HG02610 (cell line): ENCODE results near the gene RPL21.
"Not testable (repeated sequence)": the region's sequence is repeated elsewhere in the genome, so short reads cannot be mapped to it uniquely, and the experiment has no call there.

Experiments
- ATAC-seq: cut with Tn5 transposase; IDR thresholded peaks from one replicate; pipeline ENCODE4 v1.9.1; 2021; ENCODE audit warnings: mild to moderate bottlenecking, moderate library complexity; ENCODE audit not compliant: unreplicated experiment

RPL21 gene

DNA sequence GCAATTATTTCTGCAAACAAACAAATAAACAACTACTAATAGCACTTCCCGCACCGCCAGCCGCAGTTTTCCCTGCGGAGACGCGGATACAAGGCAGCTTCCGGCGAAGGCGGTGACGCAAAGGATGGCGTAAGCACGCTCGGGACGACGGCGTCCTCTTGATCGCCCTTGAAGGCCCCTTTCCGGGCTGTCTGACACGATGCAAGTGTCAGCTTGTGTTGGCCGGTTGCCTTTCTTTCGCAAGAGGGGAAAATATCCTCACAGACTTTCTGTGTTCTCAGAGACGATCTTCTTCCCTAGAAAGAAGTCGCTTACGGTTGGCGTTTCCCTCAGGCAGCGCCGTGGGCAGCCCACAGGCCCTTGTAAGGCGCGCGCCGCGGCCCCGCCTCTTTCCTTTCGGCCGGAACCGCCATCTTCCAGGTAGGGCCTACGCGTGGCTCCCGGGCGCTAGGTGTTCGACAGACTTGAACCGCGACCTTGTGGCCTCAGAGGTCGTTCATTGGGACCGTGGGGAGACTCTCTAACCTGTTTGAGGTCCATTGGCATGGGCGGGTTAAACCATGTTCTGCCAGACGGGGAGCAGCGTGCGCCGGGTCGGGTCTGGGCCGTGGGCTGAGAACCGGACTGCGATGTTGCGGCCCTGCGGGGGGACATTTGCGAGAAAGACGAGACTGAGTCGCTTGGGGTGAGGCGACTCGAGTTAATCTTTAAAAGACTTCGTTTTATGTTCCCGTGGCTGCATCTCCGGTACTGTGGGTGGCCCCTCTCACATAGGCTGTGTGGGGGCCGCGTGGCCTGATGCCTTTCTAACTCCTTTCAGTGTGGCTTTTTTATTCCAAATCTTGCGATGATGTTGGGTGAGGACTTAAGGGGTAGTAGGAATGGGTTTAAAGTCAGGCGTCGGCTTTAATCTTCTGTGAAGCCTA, at the start of gene RPL21:
Gene RPL21, plus strand, starts transcription at position 393 of the 926 bp plus-strand sequence. CDS start 2,219 bp downstream, outside the sequence.
- peak; percentile 95 for ATAC-seq

DNA sequence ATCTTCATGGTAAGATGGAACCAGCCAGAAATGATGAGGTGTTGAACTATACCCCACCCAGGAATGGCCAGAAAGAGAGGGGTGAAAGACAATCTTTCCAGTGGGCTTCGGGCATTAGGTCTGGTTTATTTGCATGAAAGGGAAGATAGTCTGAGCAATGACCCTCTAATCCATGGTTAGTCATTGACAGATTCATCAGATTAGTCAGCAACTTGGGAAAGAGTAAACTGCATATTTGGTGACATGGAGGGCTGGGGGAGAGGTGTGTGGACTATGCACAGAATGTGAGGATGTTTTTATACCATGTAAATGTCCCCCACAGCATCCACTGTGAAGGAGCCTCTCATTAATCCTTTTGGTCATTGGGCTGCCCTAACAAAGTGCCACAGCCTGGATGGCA, 49.7 kb upstream of the RPL21 start:
- ATAC-seq: no peak

DNA sequence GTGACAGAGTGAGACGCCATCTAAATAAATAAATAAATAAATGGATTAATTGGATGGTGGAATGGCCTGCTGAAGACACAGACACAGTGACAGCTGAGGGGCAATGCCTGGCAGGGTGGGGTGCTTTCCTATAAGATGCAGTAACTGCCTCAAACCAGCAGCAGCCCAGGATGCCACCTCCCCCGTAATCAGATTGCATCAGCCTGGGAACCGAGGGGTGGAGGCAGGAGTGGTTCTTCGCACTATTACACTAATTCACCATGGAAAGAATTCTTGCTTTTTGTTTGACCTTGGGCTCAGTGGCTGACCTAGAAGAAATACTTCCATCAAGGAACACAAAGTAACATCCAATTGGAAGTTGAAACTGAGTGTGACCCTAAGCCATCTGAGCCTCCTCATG, 48.2 kb upstream of the RPL21 start:
- no peak for ATAC-seq

DNA sequence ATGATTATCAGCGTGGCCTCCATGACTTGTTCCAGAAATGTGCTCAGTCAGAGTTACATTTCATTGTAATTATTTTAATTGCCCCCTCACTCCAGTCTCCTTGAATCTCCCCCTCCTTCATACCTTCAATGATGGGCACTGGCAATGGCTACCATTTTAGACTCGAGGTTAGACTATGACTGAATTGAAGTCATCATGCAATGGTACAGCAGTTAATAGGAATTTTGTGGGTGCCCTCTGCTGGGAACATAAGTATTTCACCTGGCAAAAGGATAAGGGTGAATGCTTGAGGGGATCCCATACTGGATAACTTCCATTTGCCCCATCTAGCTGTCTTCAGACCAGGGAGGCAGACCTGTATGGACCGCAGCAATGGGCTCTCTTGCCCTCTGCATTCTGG, 47.5 kb upstream of the RPL21 start:
- no peak for ATAC-seq

DNA sequence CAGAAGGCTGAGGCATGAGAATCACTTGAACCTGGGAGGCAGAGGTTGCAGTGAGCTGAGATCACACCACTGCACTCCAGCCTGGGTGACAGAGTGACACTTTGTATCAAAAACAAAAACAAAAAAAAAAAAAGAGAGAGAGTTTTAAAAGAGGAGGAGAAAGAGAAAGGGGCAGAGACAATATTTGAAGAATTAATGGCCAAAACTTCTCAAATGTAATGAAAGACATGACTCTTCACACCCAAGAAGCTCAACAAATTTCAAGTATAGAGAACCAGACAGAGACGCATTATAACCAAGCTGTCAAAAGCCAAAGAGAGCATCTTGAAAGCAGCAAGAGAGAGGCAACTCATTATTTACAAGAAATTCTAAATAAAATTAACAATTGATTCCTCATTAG, 42.8 kb upstream of the RPL21 start:
- ATAC-seq: no peak

DNA sequence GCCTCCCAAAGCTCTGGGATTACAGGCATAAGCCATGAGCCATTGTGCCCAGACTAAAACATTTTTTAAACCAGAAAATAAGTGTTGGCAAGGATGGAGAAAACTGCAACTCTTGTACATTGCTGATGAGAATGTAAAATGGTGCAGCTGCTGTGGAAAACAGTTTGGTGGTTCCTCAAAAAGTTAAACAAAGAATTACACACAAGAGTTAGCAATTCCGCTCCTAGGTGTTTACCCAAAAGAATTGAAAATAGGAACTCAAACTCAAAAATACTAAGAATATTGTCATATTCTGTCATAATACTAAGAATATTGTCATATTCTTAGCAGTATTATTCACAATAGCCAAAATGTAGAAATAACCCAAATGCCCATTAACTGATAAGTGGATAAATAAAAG, 40.1 kb upstream of the RPL21 start:
- no peak for ATAC-seq

DNA sequence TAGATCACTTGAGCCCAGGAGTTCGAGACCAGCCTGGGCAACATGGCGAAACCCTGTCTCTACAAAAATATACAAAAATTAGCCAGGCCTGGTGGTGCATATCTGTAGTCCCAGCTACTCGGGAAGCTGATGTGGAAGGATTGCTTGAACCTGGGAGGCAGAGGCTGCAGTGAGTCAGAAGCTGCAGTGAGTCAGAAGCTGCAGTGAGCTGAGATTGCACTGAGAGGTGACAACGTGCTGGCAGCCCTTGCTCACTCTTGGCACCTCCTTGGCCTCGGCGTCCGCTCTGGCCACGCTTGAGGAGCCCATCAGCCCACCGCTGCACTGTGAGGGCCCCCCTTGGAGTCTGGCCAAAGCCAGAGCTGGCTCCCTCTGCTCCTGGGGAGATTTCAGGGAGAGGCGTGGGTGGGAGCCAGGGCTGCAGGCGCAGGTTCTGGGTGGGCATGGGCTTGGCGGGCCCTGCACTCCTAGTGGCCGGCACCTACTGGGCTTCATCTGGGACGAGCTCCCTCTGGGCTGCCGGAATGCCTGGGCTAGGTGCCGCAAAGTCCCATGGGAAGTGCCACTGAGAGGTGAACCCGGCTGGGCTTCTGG, 39.5 kb upstream of the RPL21 start:
- no peak for ATAC-seq

DNA sequence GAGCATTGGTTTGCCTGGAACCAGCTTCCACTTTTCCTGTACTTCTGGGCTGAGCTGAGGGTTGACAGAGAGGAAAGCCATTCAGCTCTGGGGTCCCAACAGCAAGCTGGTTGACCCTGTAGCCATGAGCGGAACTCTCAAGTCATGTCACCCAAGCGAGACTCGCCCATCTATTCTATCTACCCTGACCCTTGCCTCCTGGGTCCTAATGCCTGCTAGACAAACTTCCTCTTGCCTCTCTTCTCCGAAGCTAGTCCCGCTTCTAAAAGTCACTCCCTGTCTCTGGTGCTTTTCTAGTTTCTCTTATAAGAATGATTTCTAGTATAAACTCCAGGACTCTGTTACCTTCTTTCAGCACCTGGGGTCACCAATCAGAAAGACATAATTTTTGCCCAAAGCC, 38.0 kb upstream of the RPL21 start:
- not testable (repeated sequence) for ATAC-seq

DNA sequence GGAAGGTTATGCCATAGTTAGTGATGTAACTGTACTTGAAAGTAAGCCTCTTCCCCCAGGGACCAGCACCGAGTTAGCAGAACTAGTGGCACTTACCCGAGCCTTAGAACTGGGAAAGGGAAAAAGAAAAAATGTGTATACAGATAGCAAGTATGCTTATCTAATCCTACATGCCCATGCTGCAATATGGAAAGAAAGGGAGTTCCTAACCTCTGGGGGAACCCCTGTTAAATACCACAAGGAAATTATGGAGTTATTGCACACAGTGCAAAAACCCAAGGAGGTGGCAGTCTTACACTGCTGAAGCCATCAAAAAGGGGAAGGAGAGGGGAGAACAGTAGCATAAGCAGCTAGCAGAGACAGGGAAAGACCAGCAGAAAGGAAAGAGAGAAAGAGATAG, 33.6 kb upstream of the RPL21 start:
- not testable (repeated sequence) for ATAC-seq

DNA sequence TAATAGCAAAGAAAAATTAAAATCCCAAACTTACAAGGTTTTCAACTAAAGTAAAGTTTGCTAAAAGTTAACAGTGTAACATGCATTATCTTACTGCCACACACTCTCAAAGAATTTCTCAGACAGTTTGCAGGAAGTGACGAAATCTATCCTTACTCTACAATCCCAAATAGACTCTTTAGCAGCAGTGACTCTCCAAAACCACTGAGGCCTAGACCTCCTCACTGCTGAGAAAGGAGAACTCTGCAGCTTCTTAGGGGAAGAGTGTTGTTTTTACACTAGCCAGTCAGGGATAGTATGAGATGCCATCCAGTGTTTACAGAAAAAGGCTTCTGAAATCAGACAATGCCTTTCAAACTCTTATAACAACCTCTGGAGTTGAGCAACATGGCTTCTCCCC, 32.5 kb upstream of the RPL21 start:
- not testable (repeated sequence) for ATAC-seq

DNA sequence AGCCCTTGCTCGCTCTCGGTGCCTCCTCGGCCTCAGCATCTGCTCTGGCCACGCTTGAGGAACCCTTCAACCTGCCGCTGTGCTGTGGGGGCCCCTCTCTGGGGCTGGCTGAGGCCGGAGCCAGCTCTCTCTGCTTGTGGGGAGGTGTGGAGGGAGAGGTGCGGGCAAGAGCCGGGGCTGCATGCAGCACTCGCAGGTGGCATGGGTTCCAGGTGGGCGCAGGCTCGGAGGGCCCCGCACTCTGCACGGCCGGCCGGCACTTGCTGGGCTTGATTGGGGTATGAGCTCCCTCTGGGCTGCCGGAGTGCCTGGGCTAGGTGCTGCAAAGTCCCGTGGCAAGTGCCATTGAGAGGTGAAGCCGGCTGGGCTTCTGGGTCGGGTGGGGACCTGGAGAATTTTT, 31.7 kb upstream of the RPL21 start:
- no peak for ATAC-seq

DNA sequence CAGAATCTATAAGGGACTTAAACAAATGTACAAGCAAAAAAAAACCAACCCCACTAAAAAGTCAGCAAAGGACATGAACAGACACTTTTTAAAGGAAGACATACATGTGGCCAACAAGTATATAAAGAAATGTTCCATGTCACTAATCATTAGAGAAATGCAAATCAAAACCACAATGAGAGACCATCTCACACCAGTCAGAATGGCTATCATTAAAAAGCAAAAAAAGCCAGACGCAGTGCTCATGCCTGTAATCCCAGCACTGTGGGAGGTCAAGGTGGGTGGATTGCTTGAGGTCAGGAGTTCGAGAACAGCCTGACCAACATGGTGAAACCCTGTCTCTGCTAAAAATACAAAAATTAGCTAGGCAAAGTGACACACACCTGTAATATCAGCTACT, 29.3 kb upstream of the RPL21 start:
- not testable (repeated sequence) for ATAC-seq

DNA sequence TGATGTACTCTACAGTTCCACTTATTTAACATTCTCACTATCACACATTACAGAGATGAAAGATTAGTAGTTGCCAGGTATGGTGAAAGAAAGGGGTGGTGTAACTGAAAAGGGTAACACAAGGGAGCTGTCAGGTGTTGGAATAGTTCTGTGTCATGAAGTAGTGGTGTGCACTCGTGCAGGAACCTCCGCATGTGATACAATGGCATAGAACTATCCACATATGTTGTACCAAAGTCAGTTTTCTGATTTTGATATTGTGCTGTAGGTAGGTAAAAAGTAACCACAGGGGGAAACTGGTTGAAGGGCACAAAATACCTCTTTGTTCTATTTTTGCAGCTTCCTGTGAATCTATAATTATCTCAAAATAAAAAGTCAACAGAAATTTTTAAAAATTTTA, 24.4 kb upstream of the RPL21 start:
- ATAC-seq: no peak

DNA sequence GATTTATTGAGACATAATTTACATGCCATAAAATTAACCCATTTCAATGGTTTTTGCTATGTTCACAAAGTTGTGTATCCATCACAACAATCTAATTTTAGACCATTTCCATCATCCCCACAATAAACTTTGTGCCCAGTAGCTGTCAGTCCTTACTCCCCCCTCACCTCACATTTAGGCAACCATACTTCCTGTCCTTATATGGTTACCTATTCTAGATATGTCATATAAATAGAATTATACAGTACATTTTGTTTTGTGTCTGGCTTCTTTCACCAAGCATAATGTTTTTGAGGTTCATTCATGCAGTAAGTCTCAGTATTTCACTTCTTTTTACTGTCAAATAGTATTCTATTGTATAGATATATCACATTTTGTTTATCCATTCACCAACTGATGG, 23.2 kb upstream of the RPL21 start:
- ATAC-seq: no peak

DNA sequence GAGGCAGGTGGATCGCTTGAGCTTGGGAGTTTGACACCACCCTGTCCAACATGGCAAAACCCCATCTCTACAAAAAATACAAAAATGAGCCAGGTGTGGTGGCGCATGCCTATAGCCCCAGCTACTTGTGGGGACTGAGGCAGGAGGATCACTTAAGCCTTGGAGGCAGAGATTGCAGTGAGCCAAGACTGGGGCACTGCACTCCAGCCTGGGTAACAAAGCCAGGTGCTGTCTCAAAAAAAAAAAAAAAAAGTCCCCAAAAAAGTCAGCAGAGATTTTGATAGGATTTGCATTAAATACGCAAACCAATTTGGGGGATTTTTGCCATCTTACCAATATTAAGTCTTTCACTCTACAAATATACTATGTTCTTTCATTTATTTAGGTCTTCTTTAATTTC, 21.7 kb upstream of the RPL21 start:
- ATAC-seq: no peak

DNA sequence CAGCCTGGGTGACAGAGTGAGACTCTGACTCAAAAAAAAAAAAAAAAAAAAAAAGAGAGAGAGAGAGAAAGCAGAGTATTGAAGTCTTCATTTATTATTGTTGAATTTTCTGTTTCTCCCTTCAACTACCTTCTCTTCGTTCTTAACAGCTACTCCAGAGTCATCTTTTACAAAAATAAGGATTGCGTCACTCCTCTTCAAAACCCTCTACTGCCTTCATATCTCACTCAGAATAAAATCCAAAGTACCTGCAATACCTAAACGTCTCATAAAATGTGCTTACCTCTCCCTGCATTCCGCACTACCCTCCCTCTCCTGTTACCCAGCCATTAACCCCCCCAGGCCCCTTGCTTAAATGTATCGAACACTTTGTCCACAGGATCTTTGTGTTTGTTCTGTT, 17.4 kb upstream of the RPL21 start:
- ATAC-seq: no peak

DNA sequence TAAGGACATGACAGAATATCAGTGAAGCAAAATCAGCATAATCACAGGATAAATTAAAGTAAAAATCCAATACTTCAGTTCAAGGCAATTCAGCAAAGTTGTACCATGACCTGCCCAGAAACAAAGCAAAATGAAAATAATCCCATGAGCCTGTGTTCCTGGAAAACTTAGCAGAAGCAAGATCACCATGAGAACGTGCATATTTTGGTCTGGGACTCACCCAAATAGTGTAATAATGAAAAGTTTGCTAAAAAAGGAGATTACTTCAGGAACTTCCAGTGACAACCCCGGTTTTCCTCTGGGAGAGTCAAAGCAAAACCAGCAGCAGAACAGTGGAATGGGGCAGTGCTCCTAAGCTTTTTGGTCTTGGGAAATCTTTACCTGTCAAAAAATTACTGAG, 14.9 kb upstream of the RPL21 start:
- ATAC-seq: no peak

DNA sequence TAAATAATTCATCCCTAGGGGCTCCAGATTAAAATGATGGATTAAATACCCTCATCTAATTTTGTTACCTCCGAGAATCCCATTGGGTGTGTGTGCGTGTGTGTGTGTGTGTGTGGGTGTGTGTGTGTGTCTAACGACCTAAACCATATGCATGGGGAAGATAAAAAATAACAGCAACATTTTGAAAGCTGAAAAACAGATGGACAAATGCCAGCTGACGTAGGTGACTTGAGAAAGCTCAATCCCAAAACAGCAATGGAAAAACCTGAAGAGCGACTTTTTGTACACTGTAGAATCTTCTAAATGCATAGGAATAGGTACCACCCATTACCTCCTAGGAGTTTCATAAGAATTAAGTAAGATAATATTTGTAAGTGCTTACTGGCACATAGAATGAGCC, 8.7 kb upstream of the RPL21 start:
- no peak for ATAC-seq

DNA sequence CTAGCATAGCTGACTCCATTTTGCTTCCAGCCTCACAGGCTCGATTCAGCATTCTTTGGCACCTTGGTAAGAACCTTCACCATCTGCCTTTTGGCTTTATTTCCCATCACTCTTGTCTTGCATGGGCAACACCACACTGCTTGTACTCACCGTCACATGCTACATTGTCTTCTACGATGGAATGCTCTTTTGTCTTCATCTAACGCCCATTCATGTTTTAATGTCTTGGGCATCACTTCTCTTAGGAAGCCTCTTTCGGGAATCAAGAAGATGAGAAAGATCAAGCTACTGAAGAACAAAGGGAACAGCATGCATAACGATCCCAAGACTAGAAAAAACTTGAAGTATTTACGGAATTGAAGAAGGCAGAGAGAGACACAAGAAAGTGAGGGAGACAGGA, 5.7 kb upstream of the RPL21 start:
- ATAC-seq: no peak

DNA sequence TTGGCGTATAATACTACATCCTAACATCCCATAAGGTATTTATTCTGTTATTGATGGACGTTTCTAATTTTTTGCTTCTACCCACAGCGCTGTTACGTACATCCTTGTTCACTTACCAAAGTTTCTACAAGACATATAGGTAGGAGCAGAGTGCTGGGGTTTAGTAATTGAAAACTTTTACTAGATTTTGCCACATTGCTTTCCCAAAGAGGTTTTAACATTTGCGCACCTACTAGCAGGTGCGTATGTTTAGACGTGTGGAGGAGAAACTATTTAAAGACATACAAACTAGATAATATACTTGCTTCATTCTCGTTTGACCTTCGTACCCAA, 559 bp upstream of the RPL21 start:
- peak; percentile 6 for ATAC-seq

DNA sequence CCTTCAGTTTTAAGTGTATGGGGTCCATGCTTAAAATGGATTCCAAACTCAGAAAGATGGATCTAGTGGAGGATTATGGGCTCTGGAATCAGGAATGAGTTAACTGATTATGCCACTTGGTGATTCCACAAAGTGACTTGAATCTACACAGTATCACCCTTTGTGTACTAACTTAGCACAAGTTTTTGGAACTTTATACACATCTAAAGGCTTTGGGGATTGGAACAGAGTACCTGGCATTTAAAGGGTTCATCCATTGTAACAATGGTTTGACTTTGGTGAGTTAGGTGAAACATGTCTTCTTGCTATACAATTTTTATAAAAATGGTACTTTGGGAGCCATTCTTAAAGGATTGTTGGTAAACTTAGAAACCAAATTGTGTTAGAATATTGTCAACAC, 1.1 kb downstream of the RPL21 start:
- no peak for ATAC-seq

DNA sequence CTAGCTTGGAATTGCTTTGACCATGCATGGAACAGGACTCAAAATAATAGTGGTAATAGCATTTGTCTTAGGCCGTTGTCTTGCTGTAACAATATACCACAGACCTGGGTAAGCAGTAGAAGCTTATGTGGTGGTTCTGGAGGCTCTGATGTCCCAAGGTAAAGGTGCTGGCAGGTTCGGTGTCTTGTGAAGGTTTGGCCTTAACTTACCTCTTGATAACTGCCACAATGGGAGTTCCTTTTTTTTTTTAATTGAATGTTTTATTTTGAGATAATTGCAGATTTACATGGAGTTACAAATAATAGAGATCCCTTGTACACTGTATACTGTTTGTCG, 5.8 kb downstream of the RPL21 start:
- no peak for ATAC-seq
